Ramos (cell line): Measurements from ENCODE around the gene COL1A1.

Experiments
- in situ Hi-C: fragments of 300-500 bp; cut with MboI; formaldehyde crosslinking; loops from one replicate; pipeline ENCODE4 v1.14.3; 2022; ENCODE audit warnings: low sequenced_read_pairs; ENCODE audit not compliant: unreplicated experiment

Gene COL1A1

GRCh38 chr17:50177476-50177875 is 24.0 kb downstream of the COL1A1 start:
- in situ Hi-C loops, result loop anchor here (10.0 kb wide), 1 partner anchor 107 kb away; no protein-coding TSS in a partner anchor

DNA sequence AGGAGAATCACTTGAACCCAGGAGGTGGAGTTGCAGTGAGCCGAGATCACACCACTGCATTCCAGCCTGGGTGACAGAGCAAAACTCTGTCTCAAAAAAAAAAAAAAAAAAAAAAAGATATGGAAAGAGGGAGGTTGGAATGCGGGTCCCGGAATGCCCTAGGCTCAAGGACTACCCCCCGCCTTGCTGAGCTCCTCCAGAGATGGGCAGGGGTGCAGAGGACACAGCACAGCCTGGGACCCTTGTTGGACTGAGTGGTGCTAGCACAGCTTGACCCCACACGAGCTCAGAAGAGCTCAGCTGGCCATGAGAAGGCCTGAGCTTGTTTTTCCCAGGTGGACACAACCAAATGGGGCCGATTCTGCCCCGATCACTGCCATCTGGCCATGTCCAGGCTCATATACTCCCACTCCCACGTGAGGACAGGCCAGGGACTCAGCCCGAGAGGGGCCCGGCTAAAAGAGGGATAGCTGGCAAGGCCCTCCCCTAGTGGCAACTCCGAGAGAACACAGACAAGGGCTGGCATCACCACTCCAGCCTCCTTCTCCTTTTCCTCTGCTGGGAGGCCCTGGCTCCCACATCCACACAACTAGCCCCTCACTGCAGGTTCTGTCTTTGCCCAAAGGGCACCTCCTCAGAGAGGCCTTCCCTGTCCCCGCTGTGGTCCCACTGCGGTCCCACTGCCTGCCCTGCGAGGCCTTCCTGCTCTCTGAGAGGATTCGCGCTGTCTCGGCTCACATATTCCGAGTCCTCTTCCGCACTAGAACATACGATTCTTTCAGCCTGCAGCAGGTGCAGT is 24.7 kb downstream of the COL1A1 start:
- in situ Hi-C loops, result loop anchor here (10.0 kb wide), 1 partner anchor 108 kb away; no protein-coding TSS in a partner anchor

DNA sequence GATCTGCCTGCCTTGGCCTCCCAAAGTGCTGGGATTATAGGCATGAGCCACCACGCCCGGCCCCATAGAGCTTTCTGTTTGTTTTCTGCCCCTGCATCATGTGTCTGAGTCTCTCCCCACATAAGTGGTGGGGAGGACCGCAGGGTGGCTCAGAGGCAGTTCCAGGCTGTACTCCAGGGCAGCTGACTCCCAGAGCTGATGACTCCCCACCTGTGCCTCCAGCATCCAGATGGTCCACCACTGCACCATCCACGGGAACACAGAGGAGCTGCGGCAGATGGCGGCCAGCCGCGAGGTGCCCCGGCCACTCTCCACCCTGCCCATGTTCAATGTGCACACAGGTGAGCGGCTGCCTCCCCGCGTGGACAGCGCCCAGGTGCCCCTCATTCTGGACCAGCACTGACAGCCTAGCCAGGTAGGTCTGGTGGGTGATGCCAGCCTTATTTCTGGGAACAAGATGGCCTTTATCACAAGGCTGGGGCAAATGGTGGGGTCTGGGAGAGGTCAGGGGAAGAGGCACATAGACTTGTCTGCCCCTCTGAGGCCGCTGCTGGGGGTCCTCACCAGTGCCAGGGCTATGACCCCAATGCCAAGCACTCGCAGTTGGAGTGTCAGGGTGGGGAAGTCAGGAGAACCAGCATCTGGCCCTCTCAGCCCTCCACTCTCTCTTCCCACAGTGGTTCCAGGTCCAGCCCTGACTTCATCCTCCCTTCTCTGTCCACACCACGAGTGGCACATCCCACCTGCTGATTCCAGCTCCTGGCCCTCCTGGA is 26.2 kb downstream of the COL1A1 start:
- in situ Hi-C loops, result loop anchor here (10.0 kb wide), 1 partner anchor 110 kb away; no protein-coding TSS in a partner anchor

DNA sequence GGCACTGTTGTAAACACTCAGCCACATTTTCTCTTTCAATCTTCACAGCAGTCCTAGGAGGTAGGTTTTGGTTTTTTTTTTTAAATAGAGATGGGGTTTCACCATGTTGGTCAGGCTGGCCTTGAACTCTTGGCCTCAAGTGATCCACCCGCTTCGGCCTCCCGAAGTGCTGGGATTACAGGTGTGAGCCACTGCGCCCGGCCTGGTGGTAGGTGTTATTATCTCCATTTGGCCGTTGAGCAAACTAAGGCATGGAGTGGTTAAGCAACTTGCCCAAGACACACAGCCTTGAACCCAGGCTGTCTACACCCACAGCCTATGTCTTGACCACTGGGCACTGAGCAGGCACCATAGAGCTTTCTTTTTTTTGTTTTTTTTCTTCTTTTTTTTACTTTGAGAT is 27.0 kb downstream of the COL1A1 start:
- in situ Hi-C loops, result loop anchor here (10.0 kb wide), 1 partner anchor 110 kb away; no protein-coding TSS in a partner anchor

DNA sequence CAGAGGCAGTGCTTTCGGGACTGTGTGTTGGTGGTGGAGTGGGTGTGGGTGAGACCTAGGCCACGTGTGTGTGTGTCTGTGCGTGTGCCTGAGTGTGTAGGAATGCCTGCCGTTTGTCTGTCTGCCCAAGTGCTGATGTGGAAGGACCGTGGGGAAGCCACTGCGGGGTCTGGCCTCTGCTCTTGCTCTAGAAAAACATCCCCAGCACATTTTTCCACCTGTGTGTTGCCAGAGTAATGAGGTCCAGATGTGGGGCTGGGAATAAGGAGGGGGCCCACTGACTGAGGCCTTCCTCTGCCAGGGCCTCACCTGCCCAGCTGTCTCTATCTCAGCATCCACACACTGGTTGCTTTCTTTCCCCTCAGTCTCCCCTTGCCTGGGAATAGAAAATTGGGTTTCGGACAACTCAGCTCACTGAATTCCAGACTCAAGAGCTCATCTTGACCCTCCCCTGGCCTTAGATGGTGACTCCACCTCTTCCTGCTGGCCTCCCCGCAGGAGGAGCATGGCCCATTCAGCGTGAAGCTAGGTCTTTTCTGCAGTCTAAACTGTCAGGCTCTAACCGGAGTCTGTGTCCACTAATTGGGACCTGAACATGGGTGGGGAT is 28.0 kb downstream of the COL1A1 start:
- in situ Hi-C loops, result loop anchor here (10.0 kb wide), 1 partner anchor 111 kb away; no protein-coding TSS in a partner anchor

DNA sequence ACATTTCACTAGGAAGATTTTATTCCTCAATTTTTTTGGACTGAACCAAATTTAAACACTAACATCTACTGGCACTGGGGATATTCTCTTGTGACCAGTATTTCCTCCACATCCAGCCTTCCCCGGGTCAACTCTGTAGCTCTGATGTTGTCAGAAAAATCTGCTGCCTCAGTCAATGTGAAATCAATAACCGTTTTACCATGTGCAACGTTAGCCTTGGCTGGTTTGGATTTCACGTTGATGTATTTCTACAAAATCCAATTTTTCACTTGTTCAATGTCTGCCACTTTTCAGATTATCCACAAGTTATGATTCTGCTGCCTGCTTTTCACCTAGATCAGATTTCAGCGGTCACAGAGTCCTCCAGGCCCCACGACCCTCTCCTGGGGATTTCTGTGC is 28.5 kb downstream of the COL1A1 start:
- in situ Hi-C loops, result loop anchor here (10.0 kb wide), 1 partner anchor 112 kb away; no protein-coding TSS in a partner anchor

GRCh38 chr17:50172130-50172529 is 29.3 kb downstream of the COL1A1 start:
- in situ Hi-C loops, result loop anchor here (10.0 kb wide), 1 partner anchor 113 kb away; no protein-coding TSS in a partner anchor

DNA sequence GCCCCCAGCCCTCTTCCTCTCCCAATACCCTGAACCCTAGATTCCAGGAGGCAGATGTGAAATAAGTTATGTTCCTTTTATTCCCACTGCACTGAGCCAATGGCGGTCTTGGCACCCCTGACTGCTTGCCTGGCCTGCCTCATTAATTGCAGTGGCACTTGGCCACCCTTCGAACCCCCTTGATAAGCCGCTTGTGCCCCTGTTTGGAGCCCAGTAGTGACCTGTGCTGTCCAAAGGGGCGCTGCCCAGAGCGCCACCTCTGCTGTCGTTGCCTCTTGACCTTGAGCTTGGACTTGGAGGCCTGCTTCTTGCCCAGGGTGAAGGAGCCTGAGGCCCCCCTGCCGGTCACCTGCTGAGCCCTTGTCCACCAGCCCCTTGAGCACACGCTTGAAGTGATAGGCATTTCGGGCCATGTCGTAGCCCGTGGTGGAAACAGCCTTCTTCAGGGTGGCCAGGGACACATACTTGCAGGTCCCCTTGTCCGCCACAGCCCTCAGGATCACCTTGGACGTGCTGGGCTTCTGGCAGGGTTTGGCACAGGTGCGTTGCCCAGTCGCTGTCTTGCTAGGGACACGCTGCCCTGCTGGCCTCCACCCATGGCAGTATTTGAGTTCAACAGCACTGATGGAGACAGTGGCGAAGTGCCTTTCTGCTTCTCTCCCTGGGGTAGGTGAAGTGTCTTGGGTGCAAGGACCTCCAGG is 29.9 kb downstream of the COL1A1 start:
- in situ Hi-C loops, result loop anchor here (10.0 kb wide), 1 partner anchor 113 kb away; no protein-coding TSS in a partner anchor

GRCh38 chr17:50170662-50171370 is 30.6 kb downstream of the COL1A1 start:
- in situ Hi-C loops, result loop anchor here (10.0 kb wide), 1 partner anchor 114 kb away; no protein-coding TSS in a partner anchor

- in situ Hi-C loops, result loop anchor here (10.0 kb wide), 1 partner anchor 115 kb away; no protein-coding TSS in a partner anchor
Observed at GRCh38 chr17:50169881-50170459, 31.5 kb downstream of the COL1A1 start.

DNA sequence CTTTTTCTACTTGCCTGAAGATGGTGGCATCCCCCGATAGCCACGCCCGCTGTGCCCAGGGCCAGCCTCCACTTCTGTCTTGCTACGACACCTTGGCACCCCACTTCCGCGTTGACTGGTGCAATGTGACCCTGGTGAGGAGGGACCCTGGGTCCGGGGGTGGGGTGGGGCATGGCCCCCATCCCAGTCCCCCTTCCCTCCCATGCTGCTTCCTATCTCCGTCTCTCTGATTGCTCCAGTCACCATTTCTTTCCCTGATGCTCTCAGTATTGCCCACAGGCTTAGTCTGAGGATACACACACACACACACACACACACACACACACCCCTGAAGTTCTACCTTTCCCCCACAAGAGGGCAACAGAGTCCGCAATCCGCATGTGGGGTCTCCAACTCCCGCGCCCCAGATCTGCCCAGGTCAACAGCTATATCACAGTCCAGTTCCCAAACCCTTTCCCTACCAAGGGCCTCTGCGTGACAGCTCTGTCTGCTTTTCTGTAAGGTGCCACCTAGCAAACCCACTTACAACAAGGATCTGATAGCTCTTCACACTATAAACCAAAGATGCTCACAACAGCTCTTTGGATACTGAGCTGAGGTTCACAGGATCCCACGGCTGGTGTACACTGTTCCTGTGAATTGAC is 32.2 kb downstream of the COL1A1 start:
- in situ Hi-C loops, result no loop called here

- in situ Hi-C loops, result no loop called here
Observed at GRCh38 chr17:50168319-50168718, 33.1 kb downstream of the COL1A1 start.

GRCh38 chr17:50167371-50167770 is 34.1 kb downstream of the COL1A1 start:
- in situ Hi-C loops, result no loop called here

DNA sequence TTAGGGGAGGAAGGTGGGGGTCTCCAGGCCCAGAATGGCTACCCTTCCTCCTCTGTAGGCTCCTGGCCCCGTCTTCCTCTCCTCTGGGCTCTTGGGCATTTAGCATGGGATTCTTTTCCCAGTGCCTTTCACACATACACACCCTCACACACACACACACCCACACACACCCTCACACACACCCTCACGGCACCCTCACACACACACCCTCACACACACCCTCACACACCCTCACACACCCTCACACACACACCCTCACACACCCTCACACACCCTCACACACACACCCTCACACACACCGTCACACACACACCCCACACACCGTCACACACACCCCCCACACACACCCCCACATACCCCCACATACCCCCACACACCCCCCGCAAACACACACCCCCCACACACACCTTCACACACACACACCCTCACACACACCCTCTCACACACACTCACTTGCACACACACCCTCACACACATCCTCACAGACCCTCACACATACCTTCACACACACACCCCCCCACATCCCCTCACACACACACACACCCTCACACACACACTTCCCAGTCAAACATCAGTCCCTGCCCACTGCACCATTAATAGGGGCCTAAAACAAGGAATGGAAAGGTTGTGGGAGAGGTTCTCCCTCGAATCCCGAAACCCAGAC is 34.8 kb downstream of the COL1A1 start:
- in situ Hi-C loops, result no loop called here

DNA sequence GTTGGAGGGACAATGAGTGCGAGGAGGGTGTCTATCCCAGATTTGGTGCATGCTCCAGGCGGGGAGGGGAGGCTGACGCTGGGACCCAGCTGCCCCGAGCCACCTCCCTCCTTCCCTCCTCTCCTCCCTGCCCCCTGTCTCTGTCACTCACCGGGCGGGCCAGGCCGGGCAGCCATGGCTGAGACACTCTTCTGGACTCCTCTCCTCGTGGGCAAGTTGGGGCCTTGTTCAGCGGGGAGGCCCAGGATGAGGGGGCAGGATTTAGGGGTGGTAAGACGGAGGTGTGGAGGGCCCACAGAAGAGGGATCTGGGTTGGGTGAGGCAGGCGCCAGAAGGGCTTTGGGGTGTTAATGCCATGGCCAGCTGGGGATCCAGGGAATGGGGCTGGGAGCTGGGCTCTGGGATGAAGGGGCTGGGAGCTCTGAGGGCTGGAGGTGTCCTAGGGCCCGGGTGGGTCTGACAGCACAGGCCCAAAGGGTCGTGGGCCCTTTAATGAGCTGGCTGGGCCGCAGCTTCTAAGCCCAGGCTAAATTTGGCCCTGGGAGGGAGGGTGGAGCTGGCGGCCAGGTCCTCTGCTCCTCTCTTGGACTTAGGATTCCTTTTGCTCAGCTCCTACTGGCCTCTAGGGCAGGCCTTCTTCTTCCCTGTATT is 35.4 kb downstream of the COL1A1 start, which contains the start of gene SGCA:
TSS of gene SGCA (plus strand) at position 139 of the 651 bp plus-strand sequence. CDS start at position 175, 36 bp downstream.
- in situ Hi-C loops, result no loop called here

- in situ Hi-C loops, result no loop called here
Observed at GRCh38 chr17:50165466-50165865, 36.0 kb downstream of the COL1A1 start.

GRCh38 chr17:50165066-50165465 is 36.4 kb downstream of the COL1A1 start:
- in situ Hi-C loops, result no loop called here
